ENCODE measurements around the gene LRSAM1. TPM values are rescaled to one million over a fixed set of nuclear protein-coding genes. Genes with fewer than 3 reads are reported as not detected.

The LRSAM1 gene
- total RNA-seq, 2 donors from 2014 or later, result 20.1 to 24.4 TPM

- DNase-seq (ENCODE audit: low spot score in 2 of 2) (no peak), ATAC-seq (no peak)
- Mint-ChIP-seq H3K27ac (peak overlapping the region in 1 of 2 donors; percentile 16), H3K9me3 (no peaks in the 10 kb centered on the region), H3K36me3 (peaks cover 0 to 6% of the 10 kb centered on the region in 2 donors)
Measured at GRCh38 chr9:127473501-127473900, 22.2 kb downstream of the LRSAM1 start.

GRCh38 chr9:127473932-127474331 lies 22.6 kb downstream of the LRSAM1 start:
- DNase-seq (ENCODE audit: low spot score in 2 of 2), result no peak

GRCh38 chr9:127474592-127474991 lies 23.3 kb downstream of the LRSAM1 start:
- H3K27ac Mint-ChIP-seq, result no peak overlapping the region
- no peak for DNase-seq (ENCODE audit: low spot score in 2 of 2)
- H3K9me3 Mint-ChIP-seq, result no peaks in the 10 kb centered on the region
- H3K36me3 Mint-ChIP-seq, result peaks cover 0 to 6% of the 10 kb centered on the region in 2 donors
- no peak for ATAC-seq

More at GRCh38 chr9:127473932-127474331, 22.6 kb downstream of the LRSAM1 start:
- no peak for ATAC-seq
- Mint-ChIP-seq H3K36me3 (peaks cover 0 to 6% of the 10 kb centered on the region in 2 donors), H3K27ac (peak overlapping the region in 1 of 2 donors; percentile 16), H3K9me3 (no peaks in the 10 kb centered on the region)

DNA sequence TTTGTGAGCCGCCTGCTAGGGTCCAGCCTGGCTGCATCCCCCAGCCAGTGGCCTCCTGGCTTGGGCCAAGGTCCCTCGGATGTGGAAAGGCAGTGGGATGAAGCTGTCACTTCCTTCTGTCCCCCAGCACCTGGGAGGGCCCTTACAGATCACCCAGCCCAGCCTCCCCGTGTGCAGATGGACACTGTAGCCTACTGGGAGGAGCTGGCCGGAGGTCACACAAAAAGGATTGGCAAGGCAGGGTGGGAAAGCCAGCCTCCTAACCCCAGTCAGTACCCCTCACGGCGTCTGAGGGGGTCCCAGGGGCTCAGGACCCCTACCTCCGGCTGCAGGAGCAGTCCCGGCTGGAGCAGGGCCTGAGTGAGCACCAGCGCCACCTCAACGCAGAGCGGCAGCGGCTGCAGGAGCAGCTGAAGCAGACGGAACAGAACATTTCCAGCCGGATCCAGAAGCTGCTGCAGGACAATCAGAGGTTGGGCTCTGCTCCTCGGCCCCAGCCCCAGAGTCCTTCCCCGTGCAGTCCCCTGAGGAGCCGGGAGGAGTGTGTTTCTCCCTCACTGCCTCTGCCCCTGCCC lies 28.3 kb downstream of the LRSAM1 start:
- H3K9me3 Mint-ChIP-seq, result no peaks in the 10 kb centered on the region
- H3K36me3 Mint-ChIP-seq, result no peaks in the 10 kb centered on the region
- no peak for DNase-seq (ENCODE audit: low spot score in 2 of 2)
- no peak for ATAC-seq
- H3K27ac Mint-ChIP-seq, result no peak overlapping the region

- Mint-ChIP-seq H3K27ac (no peak overlapping the region), H3K36me3 (no peaks in the 10 kb centered on the region), H3K9me3 (no peaks in the 10 kb centered on the region)
- no peak for ATAC-seq
- no peak for DNase-seq (ENCODE audit: low spot score in 2 of 2)
Measured at GRCh38 chr9:127482662-127483061, 31.4 kb downstream of the LRSAM1 start.

GRCh38 chr9:127485995-127486394 lies 34.7 kb downstream of the LRSAM1 start:
- peak overlapping the region in 1 of 2 donors; percentile 55 for H3K27ac Mint-ChIP-seq
- DNase-seq (ENCODE audit: low spot score in 2 of 2), result no peak
- H3K9me3 Mint-ChIP-seq, result no peaks in the 10 kb centered on the region
- H3K36me3 Mint-ChIP-seq, result peaks cover 6 to 10% of the 10 kb centered on the region in 2 donors
- ATAC-seq, result no peak

- Mint-ChIP-seq H3K9me3 (no peaks in the 10 kb centered on the region), H3K27ac (no peak overlapping the region), H3K36me3 (peaks cover 6 to 10% of the 10 kb centered on the region in 2 donors)
- ATAC-seq, result no peak
- DNase-seq (ENCODE audit: low spot score in 2 of 2), result no peak
Measured at GRCh38 chr9:127488946-127489345, 37.6 kb downstream of the LRSAM1 start.

DNA sequence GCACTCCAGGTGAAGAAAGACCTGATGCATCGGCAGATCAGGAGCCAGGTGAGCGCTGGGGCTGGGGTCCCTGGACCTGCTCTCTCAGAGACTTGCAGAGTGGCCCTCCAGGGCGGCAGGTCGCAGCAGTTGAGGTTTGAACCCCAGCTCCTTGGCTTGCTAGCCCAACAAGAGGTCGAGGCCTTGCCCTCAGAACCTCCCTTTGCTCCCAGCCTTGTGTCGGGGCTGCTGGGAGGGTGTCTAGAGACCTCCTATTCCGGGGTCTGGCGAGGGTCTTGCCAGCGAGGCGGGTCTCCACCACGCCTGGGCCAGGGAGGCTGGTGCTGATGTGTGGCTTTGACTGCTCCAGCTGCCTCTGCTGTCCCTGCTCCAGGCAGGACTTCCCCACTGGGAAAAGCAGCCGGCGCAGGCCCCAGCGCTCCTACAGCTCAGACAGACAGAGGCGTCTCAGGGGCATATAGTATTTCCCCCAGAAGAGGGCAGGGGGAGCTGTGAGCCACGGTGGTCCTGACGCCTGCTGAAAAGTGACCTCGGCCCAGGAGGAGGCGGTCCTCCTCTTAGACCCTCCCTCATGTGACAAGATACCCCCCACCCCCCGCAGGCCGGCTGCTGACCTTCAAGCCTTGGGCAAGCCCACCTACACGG lies 38.3 kb downstream of the LRSAM1 start:
- no peak for DNase-seq (ENCODE audit: low spot score in 2 of 2)
- Mint-ChIP-seq H3K9me3 (no peaks in the 10 kb centered on the region), H3K27ac (no peak overlapping the region), H3K36me3 (peaks cover 6 to 10% of the 10 kb centered on the region in 2 donors)
- ATAC-seq, result no peak

DNA sequence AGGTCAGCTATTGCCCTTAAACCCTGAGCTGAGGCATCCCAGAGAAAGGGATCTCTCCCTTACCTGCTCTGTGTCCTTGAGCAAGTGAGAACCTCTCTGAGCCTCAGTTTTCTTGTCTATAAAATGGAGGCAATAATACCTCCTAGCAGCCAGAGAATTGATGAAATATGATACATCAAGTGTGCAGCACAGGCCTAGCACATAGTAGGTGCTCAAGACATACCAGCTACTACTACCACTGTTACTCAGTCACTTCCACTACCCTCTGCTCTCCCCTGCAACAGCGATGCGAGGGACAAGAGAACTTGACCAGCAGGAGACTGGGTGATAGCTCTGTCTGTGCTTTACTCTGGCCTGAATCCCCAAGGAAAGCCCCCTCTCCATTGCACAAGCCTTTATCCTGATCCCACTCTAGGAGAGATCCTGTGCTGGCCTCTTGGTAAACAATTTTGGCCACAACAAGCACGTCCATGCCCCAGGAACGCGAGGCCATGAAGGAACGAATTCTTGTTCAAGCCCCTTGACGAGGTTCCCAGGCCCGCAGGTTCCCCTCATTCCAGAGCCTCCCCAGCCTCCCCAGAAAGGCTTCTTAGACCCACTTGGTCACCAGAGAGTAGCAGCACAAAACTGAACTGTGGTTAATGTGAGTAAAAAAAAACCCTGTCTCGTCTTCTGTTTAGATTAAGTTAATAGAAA lies 39.4 kb downstream of the LRSAM1 start:
- DNase-seq (ENCODE audit: low spot score in 2 of 2), result no peak
- Mint-ChIP-seq H3K9me3 (no peaks in the 10 kb centered on the region), H3K36me3 (peaks cover 6 to 11% of the 10 kb centered on the region in 2 donors), H3K27ac (no peak overlapping the region)
- no peak for ATAC-seq

DNA sequence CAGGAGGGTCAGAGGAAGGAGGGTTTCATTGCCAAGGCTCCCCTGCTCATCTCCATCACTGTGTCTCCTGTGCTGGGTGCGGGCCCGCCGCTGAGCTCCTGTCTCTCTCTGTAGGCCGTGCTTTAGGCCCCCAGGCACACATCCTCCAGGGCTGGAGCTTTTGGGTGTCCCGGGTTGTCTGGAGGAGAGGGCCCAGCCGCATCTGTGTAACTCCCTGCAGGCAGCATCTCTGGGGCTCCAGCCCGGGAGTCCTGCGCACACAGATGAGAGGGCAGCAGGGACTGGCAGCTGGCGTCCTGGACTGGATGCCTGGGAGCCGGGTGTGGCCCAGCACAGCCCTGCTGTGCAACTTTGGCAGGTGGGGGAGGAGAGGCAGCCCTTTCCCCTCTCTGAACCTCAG lies 40.2 kb downstream of the LRSAM1 start:
- H3K9me3 Mint-ChIP-seq, result no peaks in the 10 kb centered on the region
- ATAC-seq, result no peak

DNA sequence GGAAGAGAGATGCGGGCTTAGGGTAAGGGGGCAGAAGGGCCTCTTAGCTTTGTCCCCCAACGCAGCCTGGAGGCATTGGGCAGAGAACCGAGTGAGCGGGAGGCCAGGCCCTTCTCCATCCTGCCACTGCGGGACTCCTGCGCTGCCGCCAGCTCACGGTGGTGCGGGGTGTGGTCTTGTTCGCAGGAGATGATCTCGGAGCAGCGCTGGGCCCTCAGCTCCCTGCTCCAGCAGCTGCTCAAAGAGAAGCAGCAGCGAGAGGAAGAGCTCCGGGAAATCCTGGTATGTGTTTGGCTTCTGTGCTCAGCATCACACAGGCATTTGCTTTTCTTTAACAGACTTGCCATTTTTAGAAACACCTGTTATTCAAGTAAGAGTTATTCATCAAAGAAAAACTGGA lies 41.3 kb downstream of the LRSAM1 start:
- DNase-seq (ENCODE audit: low spot score in 2 of 2) (no peak), ATAC-seq (no peak)
- no peaks in the 10 kb centered on the region for H3K9me3 Mint-ChIP-seq
- H3K27ac Mint-ChIP-seq, result peak overlapping the region in 1 of 2 donors; percentile 29
- peaks cover 6 to 17% of the 10 kb centered on the region in 2 donors for H3K36me3 Mint-ChIP-seq

More for the DNA sequence above, 40.2 kb downstream of the LRSAM1 start:
- no peak for DNase-seq (ENCODE audit: low spot score in 2 of 2)
- Mint-ChIP-seq H3K36me3 (peaks cover 6 to 17% of the 10 kb centered on the region in 2 donors), H3K27ac (no peak overlapping the region)

GRCh38 chr9:127493592-127494303 lies 42.4 kb downstream of the LRSAM1 start:
- ATAC-seq (no peak), DNase-seq (ENCODE audit: low spot score in 2 of 2) (no peak)
- Mint-ChIP-seq H3K36me3 (peaks cover 6 to 16% of the 10 kb centered on the region in 2 donors), H3K27ac (no peak overlapping the region), H3K9me3 (no peaks in the 10 kb centered on the region)

- no peak overlapping the region for H3K27ac Mint-ChIP-seq
- H3K9me3 Mint-ChIP-seq, result no peaks in the 10 kb centered on the region
- H3K36me3 Mint-ChIP-seq, result peaks cover 6 to 12% of the 10 kb centered on the region in 2 donors
- no peak for ATAC-seq
- DNase-seq (ENCODE audit: low spot score in 2 of 2), result no peak
Measured at GRCh38 chr9:127494304-127494702, 43.0 kb downstream of the LRSAM1 start.

DNA sequence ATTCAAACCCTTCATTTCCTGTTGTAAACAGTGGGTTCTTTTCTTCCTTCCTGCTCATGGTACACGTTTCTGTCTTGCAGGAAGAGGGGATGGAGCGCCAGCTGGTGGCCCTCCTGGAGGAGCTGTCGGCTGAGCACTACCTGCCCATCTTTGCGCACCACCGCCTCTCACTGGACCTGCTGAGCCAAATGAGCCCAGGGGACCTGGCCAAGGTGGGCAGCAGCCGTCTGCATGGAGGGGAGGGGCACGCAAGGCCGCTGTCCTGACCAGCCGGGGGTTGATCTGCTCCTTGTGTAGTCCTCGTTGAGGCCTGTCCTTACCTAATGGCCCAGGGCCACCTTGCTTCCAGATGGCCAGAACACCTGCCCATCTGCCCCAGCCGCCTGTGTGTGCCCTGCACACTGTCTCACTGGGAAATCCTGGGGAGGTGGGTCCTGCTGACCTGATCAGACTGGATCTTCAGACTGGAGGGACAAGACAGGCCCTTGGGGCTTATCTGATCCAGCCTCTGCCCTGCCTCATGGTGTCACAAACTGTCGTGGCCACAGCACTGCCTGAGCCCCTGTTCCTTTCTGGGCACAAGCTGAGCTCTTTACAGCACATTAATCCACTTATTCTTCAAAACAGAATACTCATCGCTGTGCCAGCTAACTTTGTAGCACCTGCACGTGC lies 44.7 kb downstream of the LRSAM1 start:
- Mint-ChIP-seq H3K36me3 (peaks cover 0 to 7% of the 10 kb centered on the region in 2 donors), H3K27ac (peak overlapping the region in 1 of 2 donors; percentile 50), H3K9me3 (no peaks in the 10 kb centered on the region)
- DNase-seq (ENCODE audit: low spot score in 2 of 2) (no peak), ATAC-seq (no peak)

DNA sequence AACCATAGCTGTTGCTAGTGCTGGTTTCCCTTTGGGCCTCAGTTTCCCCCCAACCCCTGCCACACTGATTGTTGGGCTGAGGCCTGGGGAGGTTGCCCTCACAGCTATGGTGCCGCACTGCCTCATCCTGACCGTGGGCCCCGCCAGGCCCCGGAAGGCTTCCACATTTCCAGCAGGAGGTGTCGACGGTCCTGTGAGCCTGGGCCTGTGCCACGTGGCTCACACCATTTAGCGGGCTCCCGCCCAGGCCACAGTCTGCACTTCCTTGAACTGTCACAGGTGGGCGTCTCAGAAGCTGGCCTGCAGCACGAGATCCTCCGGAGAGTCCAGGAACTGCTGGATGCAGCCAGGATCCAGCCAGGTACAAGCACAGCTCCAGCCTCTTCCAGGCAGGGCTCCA lies 45.7 kb downstream of the LRSAM1 start:
- no peaks in the 10 kb centered on the region for H3K9me3 Mint-ChIP-seq
- DNase-seq (ENCODE audit: low spot score in 2 of 2) (no peak), ATAC-seq (no peak)
- peaks cover 0 to 7% of the 10 kb centered on the region in 2 donors for H3K36me3 Mint-ChIP-seq
- no peak overlapping the region for H3K27ac Mint-ChIP-seq

- ATAC-seq, result no peak
- Mint-ChIP-seq H3K36me3 (peaks cover 0 to 7% of the 10 kb centered on the region in 2 donors), H3K27ac (no peak overlapping the region), H3K9me3 (no peaks in the 10 kb centered on the region)
- no peak for DNase-seq (ENCODE audit: low spot score in 2 of 2)
Measured at GRCh38 chr9:127497656-127498290, 46.5 kb downstream of the LRSAM1 start.

All from activated naive CD4-positive, alpha-beta T cell treated with anti-CD3 and anti-CD28 coated beads, Interleukin-2, amount 50 U/mL, for 72 hours (primary cell).